ENCODE measurements around the gene LRFN2.

DNA sequence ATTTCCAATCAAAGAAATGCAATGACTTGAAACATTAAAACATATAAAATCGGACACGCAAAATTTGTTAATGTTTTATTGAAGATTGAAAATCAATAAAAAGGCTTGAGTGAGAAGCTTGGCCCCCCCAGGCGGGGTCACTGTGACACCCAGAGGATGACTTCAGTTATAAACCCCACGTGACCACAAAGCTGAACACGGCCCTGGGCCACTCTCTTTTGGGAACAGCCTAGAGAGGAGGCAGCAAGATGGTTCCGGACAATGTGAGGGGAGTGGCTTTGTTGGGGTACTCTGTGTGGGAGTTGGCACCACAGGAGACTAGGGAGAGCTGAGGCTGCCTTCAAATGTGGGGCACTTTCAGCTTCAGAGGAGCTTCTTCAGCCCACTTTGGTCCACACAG, 172.5 kb downstream of the LRFN2 start:
- TF ChIP-seq, protein P1, sequence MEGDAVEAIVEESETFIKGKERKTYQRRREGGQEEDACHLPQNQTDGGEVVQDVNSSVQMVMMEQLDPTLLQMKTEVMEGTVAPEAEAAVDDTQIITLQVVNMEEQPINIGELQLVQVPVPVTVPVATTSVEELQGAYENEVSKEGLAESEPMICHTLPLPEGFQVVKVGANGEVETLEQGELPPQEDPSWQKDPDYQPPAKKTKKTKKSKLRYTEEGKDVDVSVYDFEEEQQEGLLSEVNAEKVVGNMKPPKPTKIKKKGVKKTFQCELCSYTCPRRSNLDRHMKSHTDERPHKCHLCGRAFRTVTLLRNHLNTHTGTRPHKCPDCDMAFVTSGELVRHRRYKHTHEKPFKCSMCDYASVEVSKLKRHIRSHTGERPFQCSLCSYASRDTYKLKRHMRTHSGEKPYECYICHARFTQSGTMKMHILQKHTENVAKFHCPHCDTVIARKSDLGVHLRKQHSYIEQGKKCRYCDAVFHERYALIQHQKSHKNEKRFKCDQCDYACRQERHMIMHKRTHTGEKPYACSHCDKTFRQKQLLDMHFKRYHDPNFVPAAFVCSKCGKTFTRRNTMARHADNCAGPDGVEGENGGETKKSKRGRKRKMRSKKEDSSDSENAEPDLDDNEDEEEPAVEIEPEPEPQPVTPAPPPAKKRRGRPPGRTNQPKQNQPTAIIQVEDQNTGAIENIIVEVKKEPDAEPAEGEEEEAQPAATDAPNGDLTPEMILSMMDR (IDR thresholded peaks at IDR 0.05): no peak
- TF ChIP-seq ZFX (IDR thresholded peaks at IDR 0.05; ENCODE audit: borderline replicate concordance): no peak

All from 22Rv1 (cell line).